Measurements from ENCODE around the gene STXBP5. TPM values are rescaled to one million over a fixed set of nuclear protein-coding genes. Genes with fewer than 3 reads are reported as not detected.

The STXBP5 gene
- total and polyA plus RNA-seq, 2 of the 4 experiments (the other 2 are of a cell fraction): 13.2 to 46.4 TPM

DNA sequence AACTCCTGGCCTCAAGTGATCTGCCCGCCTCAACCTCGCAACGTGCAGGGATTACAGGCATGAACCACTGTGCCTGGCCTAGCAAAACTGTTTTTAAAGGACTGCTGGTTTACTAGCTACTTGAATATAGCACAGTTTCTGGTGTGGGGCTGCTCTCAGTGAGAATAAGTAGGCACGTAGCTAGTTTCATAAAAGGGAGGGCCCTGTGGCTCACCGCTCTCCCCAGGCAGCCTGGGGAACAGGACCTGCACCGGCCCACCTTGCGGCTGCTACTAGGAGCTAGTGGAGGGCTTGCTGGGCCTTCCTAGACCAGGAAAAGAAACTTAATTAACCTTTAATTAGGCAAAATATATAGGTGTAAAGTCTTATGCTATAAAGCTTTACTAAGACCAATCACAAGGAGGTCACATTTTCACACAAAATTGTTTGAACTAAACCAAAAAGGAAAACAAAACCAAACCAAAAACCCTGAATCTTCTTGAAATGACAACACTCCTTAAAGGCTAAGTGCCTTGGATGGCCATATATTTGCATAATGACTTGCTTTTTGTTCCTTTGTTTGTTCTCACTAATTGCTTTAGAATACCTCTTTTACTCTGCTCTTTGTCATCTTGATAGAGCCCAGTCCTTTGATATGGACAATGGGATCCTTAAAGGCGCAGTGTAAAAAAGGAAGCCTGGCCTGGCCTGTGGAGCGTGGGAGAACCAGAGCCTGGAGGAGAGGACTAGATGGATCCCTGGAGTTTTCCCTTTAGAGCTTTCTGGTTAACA lies 234.7 kb downstream of the STXBP5 start:
- H2AK5ac ChIP-seq (ENCODE audit: low read depth, low read length): no peak overlapping the region
- intact Hi-C loops (cut with micrococcal nuclease): no loop called here
- no peak for TF ChIP-seq RAD21 (IDR thresholded peaks at IDR 0.05; ENCODE audit: low read length)
- TF ChIP-seq MXI1 (IDR thresholded peaks at IDR 0.05; ENCODE audit: borderline replicate concordance, low read depth, low read length): no peak
- TF ChIP-seq FOS (IDR thresholded peaks at IDR 0.05; ENCODE audit: low read depth, low read length): no peak
- no peak for TF ChIP-seq MAZ (IDR thresholded peaks at IDR 0.05; ENCODE audit: borderline replicate concordance, low read depth, low read length)
- no peak for TF ChIP-seq BHLHE40 (IDR thresholded peaks at IDR 0.05; ENCODE audit: low read depth, low read length)
- TF ChIP-seq NFE2L2 (IDR thresholded peaks at IDR 0.05; ENCODE audit: low read depth, low read length): no peak
- TF ChIP-seq RCOR1 (IDR thresholded peaks at IDR 0.05; ENCODE audit: insufficient replicate concordance, low read length): no peak
- TF ChIP-seq, protein P1, sequence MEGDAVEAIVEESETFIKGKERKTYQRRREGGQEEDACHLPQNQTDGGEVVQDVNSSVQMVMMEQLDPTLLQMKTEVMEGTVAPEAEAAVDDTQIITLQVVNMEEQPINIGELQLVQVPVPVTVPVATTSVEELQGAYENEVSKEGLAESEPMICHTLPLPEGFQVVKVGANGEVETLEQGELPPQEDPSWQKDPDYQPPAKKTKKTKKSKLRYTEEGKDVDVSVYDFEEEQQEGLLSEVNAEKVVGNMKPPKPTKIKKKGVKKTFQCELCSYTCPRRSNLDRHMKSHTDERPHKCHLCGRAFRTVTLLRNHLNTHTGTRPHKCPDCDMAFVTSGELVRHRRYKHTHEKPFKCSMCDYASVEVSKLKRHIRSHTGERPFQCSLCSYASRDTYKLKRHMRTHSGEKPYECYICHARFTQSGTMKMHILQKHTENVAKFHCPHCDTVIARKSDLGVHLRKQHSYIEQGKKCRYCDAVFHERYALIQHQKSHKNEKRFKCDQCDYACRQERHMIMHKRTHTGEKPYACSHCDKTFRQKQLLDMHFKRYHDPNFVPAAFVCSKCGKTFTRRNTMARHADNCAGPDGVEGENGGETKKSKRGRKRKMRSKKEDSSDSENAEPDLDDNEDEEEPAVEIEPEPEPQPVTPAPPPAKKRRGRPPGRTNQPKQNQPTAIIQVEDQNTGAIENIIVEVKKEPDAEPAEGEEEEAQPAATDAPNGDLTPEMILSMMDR (conservative IDR thresholded peaks at IDR 0.05; ENCODE audit: low read depth, low read length): no peak
- no peak for TF ChIP-seq CHD1 (IDR thresholded peaks at IDR 0.05; ENCODE audit: low read depth, low read length)
- TF ChIP-seq, protein P2, sequence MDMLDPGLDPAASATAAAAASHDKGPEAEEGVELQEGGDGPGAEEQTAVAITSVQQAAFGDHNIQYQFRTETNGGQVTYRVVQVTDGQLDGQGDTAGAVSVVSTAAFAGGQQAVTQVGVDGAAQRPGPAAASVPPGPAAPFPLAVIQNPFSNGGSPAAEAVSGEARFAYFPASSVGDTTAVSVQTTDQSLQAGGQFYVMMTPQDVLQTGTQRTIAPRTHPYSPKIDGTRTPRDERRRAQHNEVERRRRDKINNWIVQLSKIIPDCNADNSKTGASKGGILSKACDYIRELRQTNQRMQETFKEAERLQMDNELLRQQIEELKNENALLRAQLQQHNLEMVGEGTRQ (IDR thresholded peaks at IDR 0.05; ENCODE audit: low read depth, low read length): no peak
- no peak for TF ChIP-seq CEBPB (IDR thresholded peaks at IDR 0.05; ENCODE audit: low read depth, low read length)
- no peak overlapping the region for H4K8ac ChIP-seq (ENCODE audit: low read depth in 2 of 2, low read length in 2 of 2)
- H3K14ac ChIP-seq (replicated peaks; ENCODE audit: low read depth, low read length): no peak overlapping the region
- H4K5ac ChIP-seq (ENCODE audit: low read depth, low read length): no peak overlapping the region
- no peak overlapping the region for H3K18ac ChIP-seq (ENCODE audit: low read depth, low read length)
- no peak overlapping the region for H3K23ac ChIP-seq (ENCODE audit: low read depth, low read length)
- H3K4ac ChIP-seq (ENCODE audit: low read depth, low read length): no peak overlapping the region
- no peak overlapping the region for H3K27ac ChIP-seq (ENCODE audit: insufficient read depth, low read length)
- H2BK5ac ChIP-seq (ENCODE audit: low read depth, low read length, poor library complexity, severe bottlenecking): no peak overlapping the region
- no peaks in the 10 kb centered on the region for H3K9me3 ChIP-seq (ENCODE audit: control insufficient read depth, insufficient read depth, low read length)
- in situ Hi-C loops (cut with MboI; ENCODE audit: low sequenced_read_pairs): no loop called here
- H3K4me3 ChIP-seq (ENCODE audit: insufficient read depth, low read depth, low read length): no peak overlapping the region
- ATAC-seq (ENCODE audit: low read depth) (no peak), DNase-seq (no peak)
- H3K79me1 ChIP-seq (ENCODE audit: low read depth in 1 of 2, low read length in 2 of 2): no peaks in the 10 kb centered on the region
- H4K91ac ChIP-seq (ENCODE audit: insufficient read depth, low read depth, low read length): no peak overlapping the region
- H4K20me1 ChIP-seq (ENCODE audit: insufficient read depth, low read length): no peaks in the 10 kb centered on the region
- no peaks in the 10 kb centered on the region for H3K9me1 ChIP-seq (ENCODE audit: insufficient read depth, low read length)
- no peak overlapping the region for H2BK15ac ChIP-seq (ENCODE audit: low read depth, low read length)
- H2AFZ ChIP-seq (replicated peaks; ENCODE audit: low read length, poor library complexity): no peak overlapping the region
- 69% methylated on average over 5 of the region's 9 CpGs; no CpG with 5 or more reads in 1 of the 2 experiments for WGBS, 2 experiments (ENCODE audit: extremely low coverage in 2 of 2, insufficient read length in 1 of 2)
- POLR2A ChIA-PET (ENCODE audit: unreplicated experiment): no interaction called here
- dilution Hi-C loops (cut with HindIII; ENCODE audit: low sequenced_read_pairs, unreplicated experiment): no loop called here
- CTCF ChIA-PET: no interaction called here
- no peak overlapping the region for H2BK120ac ChIP-seq (ENCODE audit: low read depth, low read length)
- BruUV-seq (replicated peaks): no TSS peak
- H3K56ac ChIP-seq (ENCODE audit: extremely low read depth, insufficient read depth, low read length): no peak overlapping the region
- H3K36me3 ChIP-seq (ENCODE audit: control insufficient read depth, insufficient read depth, low read length): no peaks in the 10 kb centered on the region
- no peaks in the 10 kb centered on the region for H3K4me1 ChIP-seq (ENCODE audit: control insufficient read depth, insufficient read depth, low read length)
- H3K4me2 ChIP-seq (ENCODE audit: low read depth, low read length): no peak overlapping the region
- no peak overlapping the region for H2AK9ac ChIP-seq (replicated peaks; ENCODE audit: low read depth, low read length, poor library complexity)
- no peaks in the 10 kb centered on the region for H3K27me3 ChIP-seq (ENCODE audit: control insufficient read depth, insufficient read depth, low read length)
- H3K9ac ChIP-seq (ENCODE audit: low read depth, low read length): no peak overlapping the region
- no peak overlapping the region for H2BK20ac ChIP-seq (ENCODE audit: low read depth, low read length)

Measured in IMR-90 (cell line).